MM.1S (cell line): Measurements from ENCODE around the gene ERICH6.

ENCODE experiments used
- DNase-seq: peaks from one replicate; pipeline ENCODE4 v3.0.0-alpha.2; 2015
- H2AFZ ChIP-seq: fragments of 300-600 bp; sonication (generic); 2 replicates; pipeline ENCODE4 v1.6.0; 2016; ENCODE audit warnings: antibody characterized with exemption, low read length
- H3F3A ChIP-seq: fragments of 300-600 bp; sonication (generic); 2 replicates; pipeline ENCODE4 v1.6.1; 2016; ENCODE audit warnings: mild to moderate bottlenecking, antibody characterized with exemption, low read length, moderate library complexity, mixed read lengths; ENCODE audit not compliant: insufficient read depth
- H3K27ac ChIP-seq: fragments of 300-600 bp; sonication (generic); 2 replicates; pipeline ENCODE4 v1.5.1; 2016; ENCODE audit warnings: mild to moderate bottlenecking, low read length
- H3K27me3 ChIP-seq: fragments of 300-600 bp; sonication (generic); replicated peaks from 2 replicates; pipeline ENCODE4 v1.6.0; 2016; ENCODE audit warnings: low read length; ENCODE audit not compliant: insufficient read depth
- H3K36me3 ChIP-seq: fragments of 300-600 bp; sonication (generic); replicated peaks from 2 replicates; pipeline ENCODE4 v1.6.1; 2016; ENCODE audit warnings: mild to moderate bottlenecking, low read length, mixed read lengths; ENCODE audit not compliant: insufficient read depth
- H3K4me1 ChIP-seq: fragments of 300-600 bp; sonication (generic); 2 replicates; pipeline ENCODE4 v1.6.1; 2016; ENCODE audit warnings: low read length, mixed read lengths
- H3K4me2 ChIP-seq: fragments of 300-600 bp; sonication (generic); 2 replicates; pipeline ENCODE4 v1.6.0; 2016; ENCODE audit warnings: low read depth, low read length
- H3K4me3 ChIP-seq: fragments of 300-600 bp; sonication (generic); 2 replicates; pipeline ENCODE4 v1.5.1; 2016; ENCODE audit warnings: low read length, mixed read lengths
- H3K79me2 ChIP-seq: fragments of 300-600 bp; sonication (generic); 2 replicates; pipeline ENCODE4 v1.6.1; 2016; ENCODE audit warnings: mixed run types, low read length, mixed read lengths
- H3K9ac ChIP-seq: fragments of 300-600 bp; sonication (generic); 2 replicates; pipeline ENCODE4 v1.6.1; 2016; ENCODE audit warnings: low read length, mixed read lengths
- H3K9me2 ChIP-seq: fragments of 300-600 bp; sonication (generic); replicated peaks from 2 replicates; pipeline ENCODE4 v1.6.1; 2016; ENCODE audit warnings: mild to moderate bottlenecking, low read length, mixed read lengths; ENCODE audit not compliant: insufficient read depth
- H3K9me3 ChIP-seq: fragments of 300-600 bp; sonication (generic); replicated peaks from 2 replicates; pipeline ENCODE4 v1.6.1; 2016; ENCODE audit warnings: mild to moderate bottlenecking, low read length, mixed read lengths; ENCODE audit not compliant: insufficient read depth
- H4K20me1 ChIP-seq: fragments of 300-600 bp; sonication (generic); 2 replicates; pipeline ENCODE4 v1.6.1; 2016; ENCODE audit warnings: mild to moderate bottlenecking, low read length, moderate library complexity, mixed read lengths; ENCODE audit not compliant: insufficient read depth
- EZH2 ChIP-seq: fragments of 300-600 bp; sonication (generic); optimal IDR thresholded peaks from 2 replicates; pipeline ENCODE3; 2017; ENCODE audit warnings: low read depth, mild to moderate bottlenecking, antibody characterized with exemption, low read length, mixed read lengths
- EZH2phosphoT487 ChIP-seq: fragments of 300-600 bp; sonication (generic); IDR thresholded peaks from 2 replicates; pipeline ENCODE4 v1.6.1; 2018; ENCODE audit warnings: antibody characterized with exemption, low read length
- TF ChIP-seq, protein P1 (sequence below): fragments of 300-600 bp; sonication (generic); IDR thresholded peaks from 2 replicates; pipeline ENCODE4 v1.5.1; 2016; ENCODE audit warnings: antibody characterized with exemption, low read length, mixed read lengths

The ERICH6 gene

GRCh38 chr3:150741497-150742140 is 37.9 kb upstream of the ERICH6 start:
- H3K9me3 ChIP-seq, result no peaks in the 10 kb centered on the region
- H3K79me2 ChIP-seq, result peaks cover 61% of the 10 kb centered on the region
- no peak overlapping the region for H3K9ac ChIP-seq
- H3K27me3 ChIP-seq, result no peaks in the 10 kb centered on the region
- peaks cover 21% of the 10 kb centered on the region for H3K4me1 ChIP-seq
- no peak overlapping the region for H2AFZ ChIP-seq
- H3K4me3 ChIP-seq, result no peak overlapping the region
- H3K36me3 ChIP-seq, result peaks cover 6% of the 10 kb centered on the region
- no peak overlapping the region for H3K27ac ChIP-seq
- no peak overlapping the region for H3K4me2 ChIP-seq
- H3F3A ChIP-seq, result no peaks in the 10 kb centered on the region
- TF ChIP-seq EZH2phosphoT487, result no peak
- TF ChIP-seq, protein P1, sequence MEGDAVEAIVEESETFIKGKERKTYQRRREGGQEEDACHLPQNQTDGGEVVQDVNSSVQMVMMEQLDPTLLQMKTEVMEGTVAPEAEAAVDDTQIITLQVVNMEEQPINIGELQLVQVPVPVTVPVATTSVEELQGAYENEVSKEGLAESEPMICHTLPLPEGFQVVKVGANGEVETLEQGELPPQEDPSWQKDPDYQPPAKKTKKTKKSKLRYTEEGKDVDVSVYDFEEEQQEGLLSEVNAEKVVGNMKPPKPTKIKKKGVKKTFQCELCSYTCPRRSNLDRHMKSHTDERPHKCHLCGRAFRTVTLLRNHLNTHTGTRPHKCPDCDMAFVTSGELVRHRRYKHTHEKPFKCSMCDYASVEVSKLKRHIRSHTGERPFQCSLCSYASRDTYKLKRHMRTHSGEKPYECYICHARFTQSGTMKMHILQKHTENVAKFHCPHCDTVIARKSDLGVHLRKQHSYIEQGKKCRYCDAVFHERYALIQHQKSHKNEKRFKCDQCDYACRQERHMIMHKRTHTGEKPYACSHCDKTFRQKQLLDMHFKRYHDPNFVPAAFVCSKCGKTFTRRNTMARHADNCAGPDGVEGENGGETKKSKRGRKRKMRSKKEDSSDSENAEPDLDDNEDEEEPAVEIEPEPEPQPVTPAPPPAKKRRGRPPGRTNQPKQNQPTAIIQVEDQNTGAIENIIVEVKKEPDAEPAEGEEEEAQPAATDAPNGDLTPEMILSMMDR, result no peak
- TF ChIP-seq EZH2, result no peak
- H3K9me2 ChIP-seq, result no peaks in the 10 kb centered on the region
- no peak for DNase-seq
- peaks cover 32% of the 10 kb centered on the region for H4K20me1 ChIP-seq

DNA sequence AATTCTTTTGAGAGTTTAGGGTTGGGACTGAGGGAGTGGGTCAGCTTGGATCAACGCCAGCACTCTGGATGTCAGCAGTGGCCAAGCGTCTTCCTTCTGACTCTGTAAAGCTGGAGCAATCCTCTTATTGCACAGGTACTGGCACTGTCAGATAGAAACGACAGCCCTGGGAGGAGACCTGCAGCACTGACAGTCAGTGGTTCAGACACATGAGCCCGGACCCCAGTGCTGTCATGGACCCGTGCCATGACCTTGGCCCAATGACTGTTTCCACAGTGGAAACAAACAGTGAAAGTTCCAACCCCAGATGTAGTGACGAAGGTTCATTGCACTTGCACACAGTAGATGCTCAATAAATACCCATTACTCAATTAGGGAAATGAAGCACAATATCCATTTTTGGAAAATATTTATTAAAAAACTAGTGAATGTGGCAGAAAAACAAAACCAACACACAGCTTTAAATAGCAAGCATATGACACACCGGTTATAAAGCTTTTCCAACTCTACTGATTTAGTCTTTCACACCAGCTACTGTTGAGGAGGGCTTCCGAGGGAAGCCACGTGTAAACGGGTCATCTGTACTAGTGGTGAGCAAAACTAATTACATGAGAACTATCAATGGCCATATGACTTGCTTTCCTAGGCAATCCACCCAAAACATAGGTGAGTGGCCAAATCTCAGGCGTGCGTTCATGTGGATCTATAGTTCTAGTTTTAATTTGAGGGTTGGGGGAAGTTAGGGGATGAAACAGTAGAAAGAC is 37.2 kb upstream of the ERICH6 start:
- H3K27ac ChIP-seq, result no peak overlapping the region
- TF ChIP-seq EZH2phosphoT487 (no peak), EZH2 (no peak)
- TF ChIP-seq, protein P1, result no peak
- H4K20me1 ChIP-seq, result peaks cover 27% of the 10 kb centered on the region
- H3F3A ChIP-seq, result no peaks in the 10 kb centered on the region
- H3K27me3 ChIP-seq, result no peaks in the 10 kb centered on the region
- DNase-seq, result no peak
- H3K9me2 ChIP-seq, result no peaks in the 10 kb centered on the region
- H3K36me3 ChIP-seq, result peaks cover 6% of the 10 kb centered on the region
- peaks cover 21% of the 10 kb centered on the region for H3K4me1 ChIP-seq
- H3K4me2 ChIP-seq, result no peak overlapping the region
- no peak overlapping the region for H3K9ac ChIP-seq
- peaks cover 54% of the 10 kb centered on the region for H3K79me2 ChIP-seq
- no peak overlapping the region for H3K4me3 ChIP-seq
- H3K9me3 ChIP-seq, result no peaks in the 10 kb centered on the region
- no peak overlapping the region for H2AFZ ChIP-seq

DNA sequence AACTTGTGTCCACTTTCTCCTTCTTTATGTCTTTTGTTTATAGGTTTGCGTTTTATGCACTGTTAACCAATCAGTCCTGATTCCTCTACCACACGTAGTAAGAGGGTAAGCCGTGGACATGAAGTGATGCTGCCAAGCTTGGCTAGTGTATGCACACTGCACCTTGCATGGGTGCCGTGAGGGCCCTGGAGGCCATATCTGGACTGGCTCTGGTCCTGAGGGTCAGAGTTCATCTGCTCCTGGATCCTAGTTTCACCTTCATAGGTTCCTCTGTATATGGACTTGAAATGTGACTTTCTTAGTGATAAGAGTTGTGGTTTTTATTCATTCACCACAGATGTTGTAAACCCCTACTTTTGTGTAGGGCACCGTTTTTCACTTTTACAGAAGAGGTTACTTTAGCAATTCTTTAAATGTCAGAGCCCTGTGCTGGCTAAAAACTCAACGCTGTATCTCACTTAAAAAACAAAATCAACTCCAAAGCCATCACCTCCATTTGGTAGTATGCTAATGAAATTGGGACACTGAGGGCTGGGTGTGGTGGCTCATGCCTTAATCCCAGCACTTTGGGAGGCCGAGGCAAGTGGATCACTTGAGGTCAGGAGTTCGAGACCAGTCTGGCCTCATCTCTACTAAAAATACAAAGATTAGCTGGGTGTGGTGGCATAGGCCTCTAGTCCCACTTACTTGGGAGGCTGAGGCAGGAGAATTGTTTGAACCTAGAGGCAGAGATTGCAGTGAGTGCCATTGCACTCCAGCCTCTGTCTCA is 36.3 kb upstream of the ERICH6 start:
- Histone ChIP-seq H3F3A (no peaks in the 10 kb centered on the region), H4K20me1 (peaks cover 21% of the 10 kb centered on the region), H3K4me3 (no peak overlapping the region), H3K79me2 (peaks cover 46% of the 10 kb centered on the region), H3K27me3 (no peaks in the 10 kb centered on the region), H3K4me2 (peak overlapping the region; percentile 31), H3K9me3 (no peaks in the 10 kb centered on the region), H3K9me2 (no peaks in the 10 kb centered on the region), H3K4me1 (peaks cover 21% of the 10 kb centered on the region), H3K27ac (peak overlapping the region; percentile 4; the same call in 1 of the 2 replicates), H3K9ac (no peak overlapping the region), H2AFZ (no peak overlapping the region), H3K36me3 (peaks cover 6% of the 10 kb centered on the region)
- TF ChIP-seq EZH2phosphoT487 (no peak), EZH2 (no peak)
- TF ChIP-seq, protein P1, result no peak
- no peak for DNase-seq
